Endothelial cell of umbilical vein (primary cell): ENCODE data around the gene FUT3. TPM values are rescaled to one million over a fixed set of nuclear protein-coding genes. Genes with fewer than 3 reads are reported as not detected.

ENCODE experiments used
- BruUV-seq: library from RNA; stranded (reverse); fragments of 400-500 nt; replicated peaks from 2 replicates; lab custom pipeline; 2021; lab: Mats Ljungman, UMichigan
- CTCF ChIA-PET: fragments of 300-600, 350-600 bp; sonication (Branson Sonifier 250); formaldehyde crosslinking; loops from one replicate; lab custom pipeline; 2021; ENCODE audit warnings: antibody characterized with exemption, inconsistent platforms; lab: Charles Lee
- POLR2A ChIA-PET: fragments of 300-600, 350-600 bp; sonication (Branson Sonifier 250); formaldehyde crosslinking; loops from one replicate; lab custom pipeline; 2021; ENCODE audit warnings: antibody characterized with exemption, inconsistent platforms; lab: Charles Lee
- DNase-seq: peaks from one replicate; pipeline ENCODE4 v3.0.0-alpha.2; 2011; ENCODE audit warnings: low read depth, low spot score
- FAIRE-seq: peaks from 2 replicates; lab custom pipeline; 2011; peaks lifted over from hg19 to GRCh38; lab: Jason Lieb, UNC
- H2AFZ ChIP-seq: 2 replicates; pipeline ENCODE4 v1.6.0; 2012; ENCODE audit warnings: low read depth, low read length, control low read depth, inconsistent platforms
- H3K27ac ChIP-seq: 2 replicates; pipeline ENCODE4 v1.5.1; 2011; ENCODE audit warnings: low read depth, mild to moderate bottlenecking, control low read depth, low read length, moderate library complexity; ENCODE audit not compliant: insufficient read depth
- H3K27me3 ChIP-seq, 2 experiments: 2 replicates each; pipeline versions ENCODE4 v1.6.0 to v1.6.1; 2011; ENCODE audit warnings: low read length in 2 of 2, mixed read lengths in 1 of 2; ENCODE audit not compliant: control insufficient read depth in 2 of 2, insufficient read depth in 2 of 2
- H3K36me3 ChIP-seq, 2 experiments: 2 replicates in 1 of 2; 3 replicates in 1 of 2; pipeline ENCODE4 v1.5.1; 2011; ENCODE audit warnings: low read length in 2 of 2, mild to moderate bottlenecking in 1 of 2, moderate library complexity in 1 of 2; ENCODE audit not compliant: control insufficient read depth in 2 of 2, insufficient read depth in 2 of 2; ENCODE audit errors: extremely low read depth in 1 of 2
- H3K4me1 ChIP-seq: 3 replicates; pipeline ENCODE4 v1.5.1; 2011; ENCODE audit warnings: mild to moderate bottlenecking, low read length; ENCODE audit not compliant: control insufficient read depth, insufficient read depth; ENCODE audit errors: extremely low read depth
- H3K4me2 ChIP-seq: 2 replicates; pipeline ENCODE4 v1.6.1; 2011; ENCODE audit warnings: low read length, control low read depth, mixed read lengths; ENCODE audit not compliant: insufficient read depth
- H3K4me3 ChIP-seq, 3 experiments: fragments of 200-600 bp in 1 of 3; sonication (generic), shearing (Covaris generic) in 1 of 3; replicated peaks in 1 of 3; 2 replicates each; pipeline ENCODE4 v1.5.1; 2011 to 2016; ENCODE audit warnings: control low read depth in 3 of 3, low read length in 3 of 3, mild to moderate bottlenecking in 2 of 3, inconsistent platforms in 1 of 3, low read depth in 1 of 3, moderate library complexity in 1 of 3; ENCODE audit not compliant: insufficient read depth in 1 of 3
- H3K79me2 ChIP-seq: 2 replicates; pipeline ENCODE4 v1.6.0; 2012; ENCODE audit warnings: low read length, inconsistent platforms; ENCODE audit not compliant: control insufficient read depth, insufficient read depth
- H3K9ac ChIP-seq: replicated peaks from 2 replicates; pipeline ENCODE3; 2011; ENCODE audit warnings: low read length, control low read depth; ENCODE audit not compliant: insufficient read depth; ENCODE audit errors: extremely low read depth
- H3K9me1 ChIP-seq: replicated peaks from 3 replicates; pipeline ENCODE4 v1.6.0; 2011; ENCODE audit warnings: mild to moderate bottlenecking, low read length; ENCODE audit not compliant: control insufficient read depth, insufficient read depth; ENCODE audit errors: extremely low read depth
- H3K9me3 ChIP-seq: replicated peaks from 2 replicates; pipeline ENCODE4 v1.5.1; 2012; ENCODE audit warnings: low read length, inconsistent platforms; ENCODE audit not compliant: control insufficient read depth, insufficient read depth
- H4K20me1 ChIP-seq: replicated peaks from 2 replicates; pipeline ENCODE3; 2011; ENCODE audit warnings: mild to moderate bottlenecking, low read length; ENCODE audit not compliant: control insufficient read depth, insufficient read depth; ENCODE audit errors: extremely low read depth
- CTCF ChIP-seq, 2 donors: IDR thresholded peaks; 1 replicate in 1 of 2; 2 replicates in 1 of 2; pipeline ENCODE4 v1.5.1; 2011; ENCODE audit warnings: low read length in 2 of 2, mild to moderate bottlenecking in 2 of 2, moderate library complexity in 2 of 2, control low read depth in 1 of 2, inconsistent platforms in 1 of 2, low read depth in 1 of 2; ENCODE audit not compliant: insufficient read depth in 1 of 2; ENCODE audit errors: extremely low read depth in 1 of 2
- EZH2 ChIP-seq: IDR thresholded peaks from 2 replicates; pipeline ENCODE4 v1.6.1; 2012; ENCODE audit warnings: borderline replicate concordance, low read depth, mild to moderate bottlenecking, moderate library complexity, low read length, inconsistent platforms; ENCODE audit not compliant: severe bottlenecking
- FOS ChIP-seq: IDR thresholded peaks from 2 replicates; pipeline ENCODE4 v1.6.1; 2011; ENCODE audit warnings: mild to moderate bottlenecking, low read length, moderate library complexity, borderline replicate concordance; ENCODE audit not compliant: insufficient read depth
- GATA2 ChIP-seq: IDR thresholded peaks from 2 replicates; pipeline ENCODE4 v1.7.0; 2011; ENCODE audit warnings: low read depth, mild to moderate bottlenecking, moderate library complexity, mixed read lengths, low read length; ENCODE audit not compliant: insufficient read length, insufficient read depth
- JUN ChIP-seq: IDR thresholded peaks from 2 replicates; pipeline ENCODE4 v1.6.1; 2011; ENCODE audit warnings: borderline replicate concordance, low read depth; ENCODE audit not compliant: insufficient read length, insufficient read depth
- MAX ChIP-seq: IDR thresholded peaks from 2 replicates; pipeline ENCODE4 v1.6.1; 2011; ENCODE audit not compliant: insufficient read depth, insufficient read length
- MYC ChIP-seq: IDR thresholded peaks from one replicate; pipeline ENCODE4 v1.6.1; 2011; ENCODE audit warnings: mild to moderate bottlenecking, low read depth, low read length
- POLR2A ChIP-seq: IDR thresholded peaks from 2 replicates; pipeline ENCODE4 v1.6.1; 2012; ENCODE audit warnings: low read depth, mild to moderate bottlenecking, control low read depth, low read length
- POLR2AphosphoS5 ChIP-seq: IDR thresholded peaks from 2 replicates; pipeline ENCODE4 v1.6.1; 2012; ENCODE audit warnings: low read depth, mild to moderate bottlenecking, control low read depth, low read length, moderate library complexity; ENCODE audit not compliant: insufficient read depth
- dilution Hi-C: fragments of 300-500 bp; cut with MboI; formaldehyde crosslinking; loops from one replicate; pipeline ENCODE4 v1.15.0; 2019; ENCODE audit warnings: low sequenced_read_pairs; ENCODE audit not compliant: extremely low pct_ligation_motif_present
- intact Hi-C: fragments of 100-400 bp; cut with micrococcal nuclease; formaldehyde crosslinking; loops from one replicate; pipeline ENCODE4 v1.10.0; 2022
- polyA plus RNA-seq, 4 experiments: library from polyadenylated mRNA; depleted of rRNA in 3 of 4; stranded (reverse) in 3 of 4; unstranded in 1 of 4; fragments of >200 nt; gene quantifications; 2 replicates each; pipeline versions ENCODE4 v1.2.1 to v1.2.3, GENCODE V29; 2011 to 2012; ENCODE audit warnings: missing spikeins in 1 of 4
- total RNA-seq: library from RNA; stranded (reverse); gene quantifications from 2 replicates; pipeline ENCODE4 v1.2.3, GENCODE V29; 2021

FUT3 gene
- total and polyA plus RNA-seq, 2 donors (not counting 3 experiments of a cell fraction or from before 2014, with no cell fraction given), result not detected

DNA sequence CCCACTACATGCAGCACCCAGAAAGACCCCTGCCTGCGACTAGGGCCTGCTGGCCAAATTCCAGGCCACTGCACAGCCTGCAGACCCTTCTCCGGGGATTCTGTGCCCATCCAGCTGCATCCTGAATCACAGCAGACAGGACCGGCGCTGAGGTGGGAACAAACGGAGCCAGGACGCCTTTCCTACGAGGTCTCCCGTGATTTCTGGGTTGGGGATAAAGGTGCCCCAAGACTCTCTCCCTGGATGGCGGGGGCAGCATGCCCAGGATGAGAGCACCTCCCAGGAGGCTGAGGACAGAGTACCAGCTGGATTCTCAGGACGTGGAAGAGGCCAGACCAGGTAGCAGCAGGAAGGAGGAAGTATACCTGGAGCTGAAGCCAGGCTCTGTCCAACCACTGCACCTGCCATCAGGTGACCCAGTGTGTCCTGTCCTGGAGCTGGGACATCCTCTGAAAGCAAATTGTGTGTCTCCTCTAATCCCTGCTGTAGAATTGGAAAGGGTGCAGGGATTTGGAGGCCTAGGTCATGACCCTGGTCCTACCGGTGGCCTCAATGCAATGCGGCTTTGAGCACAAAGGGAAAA is 22.5 kb upstream of the FUT3 start:
- no peak for FAIRE-seq
- no TSS peak for BruUV-seq
- no peaks in the 10 kb centered on the region for H3K27me3 ChIP-seq
- no peaks in the 10 kb centered on the region for H3K36me3 ChIP-seq
- no peak for DNase-seq
- no peak overlapping the region for H2AFZ ChIP-seq
- H3K4me1 ChIP-seq, result no peaks in the 10 kb centered on the region
- H4K20me1 ChIP-seq, result no peaks in the 10 kb centered on the region
- no peak overlapping the region for H3K4me2 ChIP-seq
- intact Hi-C loops (no loop called here), dilution Hi-C loops (no loop called here)
- ChIA-PET POLR2A (no interaction called here), CTCF (interaction anchor here (1.2 kb wide), 1 partner anchor 15 kb away, joined by 3 read pairs; no protein-coding TSS in a partner anchor)
- H3K4me3 ChIP-seq, result no peak overlapping the region
- no peak for TF ChIP-seq POLR2AphosphoS5
- no peak for TF ChIP-seq POLR2A
- TF ChIP-seq FOS, result no peak
- TF ChIP-seq GATA2, result no peak
- TF ChIP-seq EZH2, result no peak
- no peak for TF ChIP-seq JUN
- TF ChIP-seq MAX, result no peak
- no peak for TF ChIP-seq MYC
- TF ChIP-seq CTCF (IDR thresholded peaks at IDR 0.05; ENCODE audit: extremely low read depth in 1 of 2, insufficient read depth in 1 of 2, low read depth in 1 of 2, low read length in 2 of 2), result no peak
- no peak overlapping the region for H3K27ac ChIP-seq
- H3K9ac ChIP-seq, result no peak overlapping the region
- H3K9me1 ChIP-seq, result no peaks in the 10 kb centered on the region
- H3K9me3 ChIP-seq, result no peaks in the 10 kb centered on the region
- no peaks in the 10 kb centered on the region for H3K79me2 ChIP-seq
